ENCODE data around the gene VPS41. TPM values are rescaled to one million over a fixed set of nuclear protein-coding genes. Genes with fewer than 3 reads are reported as not detected.

The VPS41 gene
- total RNA-seq, 6 experiments from 2014 or later: 21.6 to 43.5 (median 26.8) TPM

DNA sequence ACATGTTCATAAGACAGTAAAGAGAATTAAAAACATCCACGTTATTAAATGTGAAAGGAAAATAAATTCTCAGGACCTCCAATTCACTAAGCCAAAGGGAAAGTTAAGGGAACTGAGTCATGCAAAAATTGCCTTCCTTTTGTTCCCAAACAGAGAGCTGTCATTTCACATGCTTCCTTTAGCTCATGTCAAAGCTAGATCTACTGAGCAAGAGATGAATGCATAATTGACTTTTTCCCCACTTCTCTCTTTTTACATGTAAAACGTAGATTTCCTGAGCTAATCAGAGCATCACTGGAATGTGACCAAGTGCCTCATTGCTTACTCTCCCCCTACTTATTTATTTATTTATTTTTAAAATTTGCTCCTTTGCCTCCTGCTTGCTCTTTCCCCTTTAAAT lies 148.8 kb downstream of the VPS41 start:
- no peaks in the 10 kb centered on the region for H3K4me1 ChIP-seq
- no peaks in the 10 kb centered on the region for H3K9me3 ChIP-seq
- intact Hi-C loops (cut with DNase I): no loop called here
- H3K36me3 ChIP-seq: peaks cover 0 to 15% (median 0%) of the 10 kb centered on the region in 4 donors
- TF ChIP-seq, protein P1, sequence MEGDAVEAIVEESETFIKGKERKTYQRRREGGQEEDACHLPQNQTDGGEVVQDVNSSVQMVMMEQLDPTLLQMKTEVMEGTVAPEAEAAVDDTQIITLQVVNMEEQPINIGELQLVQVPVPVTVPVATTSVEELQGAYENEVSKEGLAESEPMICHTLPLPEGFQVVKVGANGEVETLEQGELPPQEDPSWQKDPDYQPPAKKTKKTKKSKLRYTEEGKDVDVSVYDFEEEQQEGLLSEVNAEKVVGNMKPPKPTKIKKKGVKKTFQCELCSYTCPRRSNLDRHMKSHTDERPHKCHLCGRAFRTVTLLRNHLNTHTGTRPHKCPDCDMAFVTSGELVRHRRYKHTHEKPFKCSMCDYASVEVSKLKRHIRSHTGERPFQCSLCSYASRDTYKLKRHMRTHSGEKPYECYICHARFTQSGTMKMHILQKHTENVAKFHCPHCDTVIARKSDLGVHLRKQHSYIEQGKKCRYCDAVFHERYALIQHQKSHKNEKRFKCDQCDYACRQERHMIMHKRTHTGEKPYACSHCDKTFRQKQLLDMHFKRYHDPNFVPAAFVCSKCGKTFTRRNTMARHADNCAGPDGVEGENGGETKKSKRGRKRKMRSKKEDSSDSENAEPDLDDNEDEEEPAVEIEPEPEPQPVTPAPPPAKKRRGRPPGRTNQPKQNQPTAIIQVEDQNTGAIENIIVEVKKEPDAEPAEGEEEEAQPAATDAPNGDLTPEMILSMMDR (IDR thresholded peaks at IDR 0.05): no peak
- no peak for TF ChIP-seq POLR2A (IDR thresholded peaks at IDR 0.05)
- H3K27ac ChIP-seq: no peak overlapping the region
- H3K4me3 ChIP-seq: no peak overlapping the region
- no peaks in the 10 kb centered on the region for H3K27me3 ChIP-seq
- ATAC-seq (no peak), DNase-seq (no peak)
- WGBS (ENCODE audit: insufficient coverage, low coverage, low lambda C conversion rate, missing lambda C conversion rate): 94% methylated on average over 2 of the region's 2 CpGs

DNA sequence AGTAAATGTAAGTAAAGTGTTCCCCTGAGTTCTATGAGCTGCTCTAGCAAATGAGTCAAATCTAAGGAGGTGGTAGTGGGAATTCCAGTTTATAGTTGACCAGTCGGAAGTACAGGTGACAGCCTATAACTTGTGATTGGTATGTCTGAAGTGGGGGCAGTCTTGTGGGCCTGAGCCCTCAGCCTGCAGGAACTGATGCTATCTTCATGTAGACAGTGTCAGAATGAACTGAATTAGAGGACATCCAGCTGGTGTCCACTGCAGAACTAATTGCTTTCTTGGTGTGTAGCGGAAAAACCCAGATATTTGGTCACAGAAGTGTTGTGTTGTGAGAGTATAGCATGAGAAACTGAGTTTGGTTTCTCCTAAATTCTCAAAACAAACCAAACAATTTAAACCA lies 150.0 kb downstream of the VPS41 start:
- ATAC-seq (no peak), DNase-seq (no peak)
- intact Hi-C loops (cut with DNase I): no loop called here
- Histone ChIP-seq H3K27me3 (no peaks in the 10 kb centered on the region), H3K27ac (no peak overlapping the region), H3K4me1 (no peaks in the 10 kb centered on the region), H3K9me3 (no peaks in the 10 kb centered on the region), H3K4me3 (no peak overlapping the region), H3K36me3 (peaks cover 0 to 19% (median 2%) of the 10 kb centered on the region in 4 donors)
- WGBS (ENCODE audit: insufficient coverage, low coverage, low lambda C conversion rate, missing lambda C conversion rate): 100% methylated on average over 2 of the region's 2 CpGs
- no peak for TF ChIP-seq POLR2A (IDR thresholded peaks at IDR 0.05)
- TF ChIP-seq, protein P1 (IDR thresholded peaks at IDR 0.05): no peak

DNA sequence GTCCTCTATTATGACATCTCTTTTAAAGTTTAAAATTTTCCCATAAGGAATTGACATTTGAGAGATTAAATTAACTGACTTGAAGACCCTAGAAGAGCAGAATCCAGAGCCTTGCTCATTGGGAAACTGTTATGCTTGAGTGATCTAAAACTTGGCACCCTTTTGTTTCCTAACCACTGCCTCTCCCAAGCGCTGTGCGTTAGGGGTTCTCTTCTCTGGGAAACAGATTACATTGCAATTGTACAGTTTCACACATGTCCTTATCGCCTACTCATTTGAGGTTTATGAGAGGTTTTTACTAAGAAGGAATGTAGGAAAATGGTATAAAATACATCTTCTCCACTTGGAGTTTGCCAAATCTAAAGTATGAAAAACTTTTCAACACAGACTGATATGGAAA lies 151.1 kb downstream of the VPS41 start:
- DNase-seq (no peak), ATAC-seq (no peak)
- Histone ChIP-seq H3K4me3 (no peak overlapping the region), H3K27me3 (no peaks in the 10 kb centered on the region), H3K4me1 (no peaks in the 10 kb centered on the region), H3K36me3 (peaks cover 0 to 19% (median 2%) of the 10 kb centered on the region in 4 donors), H3K27ac (no peak overlapping the region), H3K9me3 (no peaks in the 10 kb centered on the region)
- intact Hi-C loops (cut with DNase I): no loop called here
- TF ChIP-seq POLR2A (IDR thresholded peaks at IDR 0.05): no peak
- TF ChIP-seq, protein P1 (IDR thresholded peaks at IDR 0.05): no peak
- WGBS (ENCODE audit: insufficient coverage, low coverage, low lambda C conversion rate, missing lambda C conversion rate): 83% methylated on average over 3 of the region's 3 CpGs

DNA sequence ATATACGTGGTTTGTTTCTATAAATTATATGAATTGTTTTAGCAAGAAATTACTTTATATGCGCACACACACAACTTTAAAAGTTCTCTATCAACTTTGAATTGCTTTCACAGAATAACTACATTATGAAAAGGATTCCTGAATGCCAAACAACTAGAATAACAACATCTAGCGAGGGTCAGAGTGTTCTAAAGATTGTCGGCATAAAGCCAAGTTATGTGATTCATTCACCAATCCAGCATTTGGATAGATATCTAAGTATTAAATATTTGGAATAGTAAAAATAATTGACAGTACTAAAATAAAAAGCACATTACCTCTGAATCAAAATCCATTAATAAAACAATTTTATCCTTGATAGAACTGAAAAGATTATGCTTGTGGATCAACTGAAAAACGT lies 152.5 kb downstream of the VPS41 start:
- no peaks in the 10 kb centered on the region for H3K4me1 ChIP-seq
- no peak overlapping the region for H3K4me3 ChIP-seq
- DNase-seq (no peak), ATAC-seq (no peak)
- TF ChIP-seq, protein P1 (IDR thresholded peaks at IDR 0.05): no peak
- no peak for TF ChIP-seq POLR2A (IDR thresholded peaks at IDR 0.05)
- H3K27me3 ChIP-seq: no peaks in the 10 kb centered on the region
- H3K9me3 ChIP-seq: no peaks in the 10 kb centered on the region
- WGBS (ENCODE audit: insufficient coverage, low coverage, low lambda C conversion rate, missing lambda C conversion rate): 89% methylated on average over 5 of the region's 5 CpGs
- intact Hi-C loops (cut with DNase I): no loop called here
- no peak overlapping the region for H3K27ac ChIP-seq
- peaks cover 0 to 18% (median 2%) of the 10 kb centered on the region in 4 donors for H3K36me3 ChIP-seq

DNA sequence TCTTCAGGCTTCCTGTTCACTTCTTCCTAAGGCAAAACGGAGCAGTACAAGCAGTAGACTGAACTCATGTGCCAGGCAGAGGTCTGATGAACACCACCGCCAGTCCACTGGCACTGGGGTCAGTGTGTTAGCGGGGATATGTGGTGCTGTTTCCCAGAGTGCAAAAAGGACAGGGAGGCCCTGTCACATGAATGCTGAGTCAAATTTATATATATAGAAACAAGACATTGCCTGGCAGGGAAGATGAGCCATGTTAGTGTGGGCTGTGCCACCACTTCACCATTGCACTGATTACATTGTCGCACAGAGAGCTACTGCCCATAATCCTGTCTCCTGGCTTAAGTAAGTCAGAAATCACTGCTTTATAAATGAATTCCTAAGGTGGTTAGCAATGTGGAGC lies 155.6 kb downstream of the VPS41 start:
- intact Hi-C loops (cut with DNase I): no loop called here
- Histone ChIP-seq H3K9me3 (no peaks in the 10 kb centered on the region), H3K4me3 (no peak overlapping the region), H3K36me3 (peaks cover 0 to 17% (median 2%) of the 10 kb centered on the region in 4 donors), H3K27me3 (no peaks in the 10 kb centered on the region), H3K27ac (no peak overlapping the region), H3K4me1 (no peaks in the 10 kb centered on the region)
- WGBS (ENCODE audit: insufficient coverage, low coverage, low lambda C conversion rate, missing lambda C conversion rate): 92% methylated on average over 3 of the region's 4 CpGs
- no peak for ATAC-seq
- TF ChIP-seq, protein P1 (IDR thresholded peaks at IDR 0.05): no peak
- DNase-seq: no peak
